Measurements from ENCODE around the gene SP100.

The SP100 gene

DNA sequence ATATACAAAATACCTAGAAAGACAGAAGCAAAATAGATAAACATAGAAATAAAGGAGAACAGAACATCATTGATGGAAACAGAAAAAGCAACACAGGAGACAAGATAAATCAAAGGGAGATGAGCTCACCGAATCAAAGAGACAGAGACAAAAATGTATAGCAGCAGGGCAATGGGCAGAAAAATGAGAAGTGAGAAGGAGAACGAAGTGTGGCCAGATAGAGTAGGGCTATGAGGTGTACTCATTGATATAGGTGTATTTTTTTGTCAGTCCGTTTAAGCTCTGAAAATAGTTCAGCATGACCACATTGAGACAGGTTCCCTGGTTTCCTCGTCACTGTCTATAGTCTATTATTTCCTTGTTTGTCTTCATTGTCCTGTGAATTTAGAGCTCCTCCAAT, 55.1 kb downstream of the SP100 start (continued):
- TF ChIP-seq, protein P1, sequence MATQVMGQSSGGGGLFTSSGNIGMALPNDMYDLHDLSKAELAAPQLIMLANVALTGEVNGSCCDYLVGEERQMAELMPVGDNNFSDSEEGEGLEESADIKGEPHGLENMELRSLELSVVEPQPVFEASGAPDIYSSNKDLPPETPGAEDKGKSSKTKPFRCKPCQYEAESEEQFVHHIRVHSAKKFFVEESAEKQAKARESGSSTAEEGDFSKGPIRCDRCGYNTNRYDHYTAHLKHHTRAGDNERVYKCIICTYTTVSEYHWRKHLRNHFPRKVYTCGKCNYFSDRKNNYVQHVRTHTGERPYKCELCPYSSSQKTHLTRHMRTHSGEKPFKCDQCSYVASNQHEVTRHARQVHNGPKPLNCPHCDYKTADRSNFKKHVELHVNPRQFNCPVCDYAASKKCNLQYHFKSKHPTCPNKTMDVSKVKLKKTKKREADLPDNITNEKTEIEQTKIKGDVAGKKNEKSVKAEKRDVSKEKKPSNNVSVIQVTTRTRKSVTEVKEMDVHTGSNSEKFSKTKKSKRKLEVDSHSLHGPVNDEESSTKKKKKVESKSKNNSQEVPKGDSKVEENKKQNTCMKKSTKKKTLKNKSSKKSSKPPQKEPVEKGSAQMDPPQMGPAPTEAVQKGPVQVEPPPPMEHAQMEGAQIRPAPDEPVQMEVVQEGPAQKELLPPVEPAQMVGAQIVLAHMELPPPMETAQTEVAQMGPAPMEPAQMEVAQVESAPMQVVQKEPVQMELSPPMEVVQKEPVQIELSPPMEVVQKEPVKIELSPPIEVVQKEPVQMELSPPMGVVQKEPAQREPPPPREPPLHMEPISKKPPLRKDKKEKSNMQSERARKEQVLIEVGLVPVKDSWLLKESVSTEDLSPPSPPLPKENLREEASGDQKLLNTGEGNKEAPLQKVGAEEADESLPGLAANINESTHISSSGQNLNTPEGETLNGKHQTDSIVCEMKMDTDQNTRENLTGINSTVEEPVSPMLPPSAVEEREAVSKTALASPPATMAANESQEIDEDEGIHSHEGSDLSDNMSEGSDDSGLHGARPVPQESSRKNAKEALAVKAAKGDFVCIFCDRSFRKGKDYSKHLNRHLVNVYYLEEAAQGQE (tag by site-specific recombination; IDR thresholded peaks at IDR 0.05): no peak
- TF ChIP-seq GLIS1 (tag by site-specific recombination; IDR thresholded peaks at IDR 0.05) (no peak), EGR2 (tag by site-specific recombination; IDR thresholded peaks at IDR 0.05; ENCODE audit: low read depth) (no peak)
- TF ChIP-seq, protein P2, sequence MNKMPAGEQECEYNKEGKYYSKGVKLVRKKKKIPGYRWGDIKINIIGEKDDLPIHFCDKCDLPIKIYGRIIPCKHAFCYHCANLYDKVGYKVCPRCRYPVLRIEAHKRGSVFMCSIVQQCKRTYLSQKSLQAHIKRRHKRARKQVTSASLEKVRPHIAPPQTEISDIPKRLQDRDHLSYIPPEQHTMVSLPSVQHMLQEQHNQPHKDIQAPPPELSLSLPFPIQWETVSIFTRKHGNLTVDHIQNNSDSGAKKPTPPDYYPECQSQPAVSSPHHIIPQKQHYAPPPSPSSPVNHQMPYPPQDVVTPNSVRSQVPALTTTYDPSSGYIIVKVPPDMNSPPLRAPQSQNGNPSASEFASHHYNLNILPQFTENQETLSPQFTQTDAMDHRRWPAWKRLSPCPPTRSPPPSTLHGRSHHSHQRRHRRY (tag by site-specific recombination; IDR thresholded peaks at IDR 0.05): no peak

DNA sequence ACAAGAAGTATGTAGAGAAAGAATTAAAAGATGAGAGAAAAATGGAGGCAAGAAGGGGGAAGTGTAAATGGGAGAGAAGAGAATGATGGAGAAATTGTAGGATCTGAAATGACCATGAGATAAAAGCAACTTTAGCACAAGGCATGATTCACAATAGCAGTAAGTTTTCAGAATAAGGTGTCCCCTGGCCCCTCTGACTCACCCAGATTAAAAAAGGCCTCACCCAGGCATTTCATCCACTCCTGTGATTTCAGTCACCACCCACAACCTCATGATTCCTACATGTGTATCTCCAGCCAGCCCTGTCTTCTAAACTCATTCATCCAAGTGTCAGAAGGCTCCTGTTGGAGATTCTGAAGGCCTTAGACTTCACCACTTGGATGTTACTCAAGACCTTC, 56.6 kb downstream of the SP100 start:
- H3K4me1 ChIP-seq (ENCODE audit: control insufficient read depth, insufficient read depth, low read length): no peaks in the 10 kb centered on the region
- H3K36me3 ChIP-seq (ENCODE audit: control insufficient read depth in 2 of 2, insufficient read depth in 1 of 2, low read length in 2 of 2): peaks cover 0 to 3% of the 10 kb centered on the region in 2 experiments; a peak in 1 of 3 replicates
- no peaks in the 10 kb centered on the region for H3K9me3 ChIP-seq (ENCODE audit: control insufficient read depth, insufficient read depth, low read depth, low read length)
- POLR2A ChIA-PET: no interaction called here
- H3K4me3 ChIP-seq (ENCODE audit: low read depth, low read length): no peak overlapping the region
- H3K27ac ChIP-seq (ENCODE audit: extremely low read depth, low read depth, low read length): no peak overlapping the region
- no peak for TF ChIP-seq HOXC10 (CRISPR knock-in tag; IDR thresholded peaks at IDR 0.05)
- TF ChIP-seq, protein P3, sequence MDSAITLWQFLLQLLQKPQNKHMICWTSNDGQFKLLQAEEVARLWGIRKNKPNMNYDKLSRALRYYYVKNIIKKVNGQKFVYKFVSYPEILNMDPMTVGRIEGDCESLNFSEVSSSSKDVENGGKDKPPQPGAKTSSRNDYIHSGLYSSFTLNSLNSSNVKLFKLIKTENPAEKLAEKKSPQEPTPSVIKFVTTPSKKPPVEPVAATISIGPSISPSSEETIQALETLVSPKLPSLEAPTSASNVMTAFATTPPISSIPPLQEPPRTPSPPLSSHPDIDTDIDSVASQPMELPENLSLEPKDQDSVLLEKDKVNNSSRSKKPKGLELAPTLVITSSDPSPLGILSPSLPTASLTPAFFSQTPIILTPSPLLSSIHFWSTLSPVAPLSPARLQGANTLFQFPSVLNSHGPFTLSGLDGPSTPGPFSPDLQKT (IDR thresholded peaks at IDR 0.05; ENCODE audit: borderline replicate concordance, low read depth, low read length): no peak
- TF ChIP-seq KLF8 (tag by site-specific recombination; IDR thresholded peaks at IDR 0.05): no peak
- CTCF ChIA-PET: no interaction called here

DNA sequence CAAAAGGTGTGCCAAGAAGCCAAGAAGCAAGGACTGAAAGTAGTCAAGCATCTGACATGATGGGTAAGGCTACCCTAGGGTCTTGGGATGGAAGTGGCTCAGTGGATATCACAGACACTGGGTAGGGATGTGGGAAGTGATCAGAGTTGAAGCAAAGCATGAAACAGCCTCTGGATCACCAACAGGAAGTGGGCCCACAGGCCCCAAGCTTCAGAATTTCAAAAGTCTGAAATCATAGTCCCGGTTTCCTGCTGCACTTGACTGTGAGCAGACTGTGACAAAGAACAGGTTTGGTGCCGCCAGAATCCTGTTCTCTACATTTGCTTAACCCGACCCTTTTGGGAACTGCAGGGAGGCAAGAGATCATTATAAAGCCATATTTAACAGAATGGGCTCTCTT, 57.4 kb downstream of the SP100 start:
- ChIA-PET CTCF (interaction anchor here (0.5 to 0.6 kb wide), 2 partner anchors 118 to 343 kb away, joined by 3 to 4 read pairs; no protein-coding TSS in a partner anchor), POLR2A (no interaction called here)
- Histone ChIP-seq H3K4me3 (ENCODE audit: low read depth, low read length) (no peak overlapping the region), H3K27ac (ENCODE audit: extremely low read depth, low read depth, low read length) (no peak overlapping the region), H3K9me3 (ENCODE audit: control insufficient read depth, insufficient read depth, low read depth, low read length) (no peaks in the 10 kb centered on the region), H3K36me3 (ENCODE audit: control insufficient read depth in 2 of 2, insufficient read depth in 1 of 2, low read length in 2 of 2) (peaks cover 0 to 3% of the 10 kb centered on the region in 2 experiments; a peak in 1 of 3 replicates), H3K4me1 (ENCODE audit: control insufficient read depth, insufficient read depth, low read length) (no peaks in the 10 kb centered on the region)
- TF ChIP-seq, protein P4, sequence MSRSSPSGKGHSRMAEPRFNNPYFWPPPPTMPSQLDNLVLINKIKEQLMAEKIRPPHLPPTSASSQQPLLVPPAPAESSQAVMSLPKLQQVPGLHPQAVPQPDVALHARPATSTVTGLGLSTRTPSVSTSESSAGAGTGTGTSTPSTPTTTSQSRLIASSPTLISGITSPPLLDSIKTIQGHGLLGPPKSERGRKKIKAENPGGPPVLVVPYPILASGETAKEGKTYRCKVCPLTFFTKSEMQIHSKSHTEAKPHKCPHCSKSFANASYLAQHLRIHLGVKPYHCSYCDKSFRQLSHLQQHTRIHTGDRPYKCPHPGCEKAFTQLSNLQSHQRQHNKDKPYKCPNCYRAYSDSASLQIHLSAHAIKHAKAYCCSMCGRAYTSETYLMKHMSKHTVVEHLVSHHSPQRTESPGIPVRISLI (tag by site-specific recombination; IDR thresholded peaks at IDR 0.05): no peak
- TF ChIP-seq ZNF558 (tag by site-specific recombination; IDR thresholded peaks at IDR 0.05): no peak
- TF ChIP-seq ZIC2 (tag by site-specific recombination; IDR thresholded peaks at IDR 0.05): no peak
- TF ChIP-seq SALL2 (tag by site-specific recombination; IDR thresholded peaks at IDR 0.05; ENCODE audit: borderline replicate concordance): no peak
- TF ChIP-seq OVOL3 (tag by site-specific recombination; IDR thresholded peaks at IDR 0.05): no peak
- TF ChIP-seq, protein P5, sequence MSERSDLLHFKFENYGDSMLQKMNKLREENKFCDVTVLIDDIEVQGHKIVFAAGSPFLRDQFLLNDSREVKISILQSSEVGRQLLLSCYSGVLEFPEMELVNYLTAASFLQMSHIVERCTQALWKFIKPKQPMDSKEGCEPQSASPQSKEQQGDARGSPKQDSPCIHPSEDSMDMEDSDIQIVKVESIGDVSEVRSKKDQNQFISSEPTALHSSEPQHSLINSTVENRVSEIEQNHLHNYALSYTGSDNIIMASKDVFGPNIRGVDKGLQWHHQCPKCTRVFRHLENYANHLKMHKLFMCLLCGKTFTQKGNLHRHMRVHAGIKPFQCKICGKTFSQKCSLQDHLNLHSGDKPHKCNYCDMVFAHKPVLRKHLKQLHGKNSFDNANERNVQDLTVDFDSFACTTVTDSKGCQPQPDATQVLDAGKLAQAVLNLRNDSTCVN (tag by site-specific recombination; optimal IDR thresholded peaks at IDR 0.05): no peak
- no peak for TF ChIP-seq ZBTB7A (tag by site-specific recombination; IDR thresholded peaks at IDR 0.05; ENCODE audit: low read depth)
- no peak for TF ChIP-seq ZNF837 (tag by site-specific recombination; IDR thresholded peaks at IDR 0.05)
- TF ChIP-seq ZNF132 (tag by site-specific recombination; IDR thresholded peaks at IDR 0.05; ENCODE audit: borderline replicate concordance): no peak
- no peak for TF ChIP-seq ZBTB21 (tag by site-specific recombination; IDR thresholded peaks at IDR 0.05)
- TF ChIP-seq IKZF3 (tag by site-specific recombination; IDR thresholded peaks at IDR 0.05): no peak
- TF ChIP-seq, protein P6, sequence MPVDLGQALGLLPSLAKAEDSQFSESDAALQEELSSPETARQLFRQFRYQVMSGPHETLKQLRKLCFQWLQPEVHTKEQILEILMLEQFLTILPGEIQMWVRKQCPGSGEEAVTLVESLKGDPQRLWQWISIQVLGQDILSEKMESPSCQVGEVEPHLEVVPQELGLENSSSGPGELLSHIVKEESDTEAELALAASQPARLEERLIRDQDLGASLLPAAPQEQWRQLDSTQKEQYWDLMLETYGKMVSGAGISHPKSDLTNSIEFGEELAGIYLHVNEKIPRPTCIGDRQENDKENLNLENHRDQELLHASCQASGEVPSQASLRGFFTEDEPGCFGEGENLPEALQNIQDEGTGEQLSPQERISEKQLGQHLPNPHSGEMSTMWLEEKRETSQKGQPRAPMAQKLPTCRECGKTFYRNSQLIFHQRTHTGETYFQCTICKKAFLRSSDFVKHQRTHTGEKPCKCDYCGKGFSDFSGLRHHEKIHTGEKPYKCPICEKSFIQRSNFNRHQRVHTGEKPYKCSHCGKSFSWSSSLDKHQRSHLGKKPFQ (tag by site-specific recombination; IDR thresholded peaks at IDR 0.05): no peak
- no peak for TF ChIP-seq OSR2 (tag by site-specific recombination; IDR thresholded peaks at IDR 0.05)
- TF ChIP-seq ZXDB (tag by site-specific recombination; IDR thresholded peaks at IDR 0.05): no peak
- TF ChIP-seq ZNF140 (tag by site-specific recombination; IDR thresholded peaks at IDR 0.05): no peak
- no peak for TF ChIP-seq ZSCAN23 (tag by site-specific recombination; IDR thresholded peaks at IDR 0.05)
- TF ChIP-seq ZNF664 (tag by site-specific recombination; IDR thresholded peaks at IDR 0.05): no peak
- no peak for TF ChIP-seq ZBTB20 (tag by site-specific recombination; IDR thresholded peaks at IDR 0.05)

All from HEK293 (cell line).